WTC11 (cell line): ENCODE data around the gene ZNF646.

Source experiments
- ELF4 ChIP-seq: sonication (generic); formaldehyde crosslinking; IDR thresholded peaks from 2 replicates; pipeline ENCODE4 v1.8.1; 2022; ENCODE audit warnings: low read depth, mild to moderate bottlenecking, moderate library complexity, missing genetic modification reagents
- TEAD4 ChIP-seq: sonication (generic); formaldehyde crosslinking; IDR thresholded peaks from 2 replicates; pipeline ENCODE4 v1.8.0; 2022; ENCODE audit warnings: mild to moderate bottlenecking, missing genetic modification reagents
- TF ChIP-seq, protein P1 (sequence below): fragments of 200-600 bp; IDR thresholded peaks from 2 replicates; pipeline ENCODE4 v1.8.0; 2022; ENCODE audit warnings: antibody characterized with exemption
- TF ChIP-seq, protein P2 (sequence below): sonication (generic); formaldehyde crosslinking; conservative IDR thresholded peaks from 2 replicates; pipeline ENCODE4 v1.8.1; 2022; ENCODE audit warnings: mild to moderate bottlenecking, missing genetic modification reagents

DNA sequence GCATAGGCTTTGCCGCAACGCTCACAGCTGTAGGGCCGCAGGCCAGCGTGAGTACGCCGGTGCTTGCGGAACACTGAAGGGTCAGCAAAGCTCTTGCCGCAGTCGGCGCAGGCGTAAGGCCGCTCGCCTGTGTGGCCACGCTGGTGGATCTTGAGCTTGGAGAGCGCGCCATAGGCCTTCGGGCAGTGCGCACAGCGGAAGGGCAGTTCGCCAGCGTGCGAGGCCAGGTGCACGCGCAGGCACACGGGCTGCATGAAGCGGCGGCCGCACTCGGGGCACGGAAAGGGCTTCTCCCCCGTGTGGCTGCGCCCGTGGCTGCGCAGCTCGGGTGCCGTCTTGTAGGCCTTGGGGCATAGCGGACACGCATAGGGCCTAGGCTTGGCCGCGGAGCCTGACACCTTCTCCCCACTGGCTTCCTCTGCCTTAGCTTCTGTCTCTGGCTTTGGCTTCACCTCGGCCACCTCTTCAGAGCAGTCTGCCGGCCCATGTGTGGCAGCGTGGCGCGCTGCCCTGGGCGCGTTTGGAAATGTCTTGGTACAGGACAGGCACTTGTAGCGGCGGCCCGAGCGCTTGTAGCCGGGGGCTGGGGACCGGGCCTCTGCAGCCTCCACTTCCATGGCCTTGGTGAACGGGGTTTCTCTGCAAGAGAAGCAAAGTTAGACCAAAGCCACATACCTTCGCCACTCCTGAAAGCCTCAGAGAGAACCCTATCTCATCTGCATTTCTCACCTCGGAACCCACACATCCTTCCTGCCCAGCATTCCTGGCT lies 10.2 kb upstream of the ZNF646 start:
- TF ChIP-seq, protein P1, sequence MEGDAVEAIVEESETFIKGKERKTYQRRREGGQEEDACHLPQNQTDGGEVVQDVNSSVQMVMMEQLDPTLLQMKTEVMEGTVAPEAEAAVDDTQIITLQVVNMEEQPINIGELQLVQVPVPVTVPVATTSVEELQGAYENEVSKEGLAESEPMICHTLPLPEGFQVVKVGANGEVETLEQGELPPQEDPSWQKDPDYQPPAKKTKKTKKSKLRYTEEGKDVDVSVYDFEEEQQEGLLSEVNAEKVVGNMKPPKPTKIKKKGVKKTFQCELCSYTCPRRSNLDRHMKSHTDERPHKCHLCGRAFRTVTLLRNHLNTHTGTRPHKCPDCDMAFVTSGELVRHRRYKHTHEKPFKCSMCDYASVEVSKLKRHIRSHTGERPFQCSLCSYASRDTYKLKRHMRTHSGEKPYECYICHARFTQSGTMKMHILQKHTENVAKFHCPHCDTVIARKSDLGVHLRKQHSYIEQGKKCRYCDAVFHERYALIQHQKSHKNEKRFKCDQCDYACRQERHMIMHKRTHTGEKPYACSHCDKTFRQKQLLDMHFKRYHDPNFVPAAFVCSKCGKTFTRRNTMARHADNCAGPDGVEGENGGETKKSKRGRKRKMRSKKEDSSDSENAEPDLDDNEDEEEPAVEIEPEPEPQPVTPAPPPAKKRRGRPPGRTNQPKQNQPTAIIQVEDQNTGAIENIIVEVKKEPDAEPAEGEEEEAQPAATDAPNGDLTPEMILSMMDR = no peak
- no peak for TF ChIP-seq ELF4 (CRISPR knock-in tag)
- TF ChIP-seq, protein P2, sequence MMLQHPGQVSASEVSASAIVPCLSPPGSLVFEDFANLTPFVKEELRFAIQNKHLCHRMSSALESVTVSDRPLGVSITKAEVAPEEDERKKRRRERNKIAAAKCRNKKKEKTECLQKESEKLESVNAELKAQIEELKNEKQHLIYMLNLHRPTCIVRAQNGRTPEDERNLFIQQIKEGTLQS (CRISPR knock-in tag) = no peak
- TF ChIP-seq TEAD4 = no peak
